ENCODE results near the gene NECAP2.

The NECAP2 gene

DNA sequence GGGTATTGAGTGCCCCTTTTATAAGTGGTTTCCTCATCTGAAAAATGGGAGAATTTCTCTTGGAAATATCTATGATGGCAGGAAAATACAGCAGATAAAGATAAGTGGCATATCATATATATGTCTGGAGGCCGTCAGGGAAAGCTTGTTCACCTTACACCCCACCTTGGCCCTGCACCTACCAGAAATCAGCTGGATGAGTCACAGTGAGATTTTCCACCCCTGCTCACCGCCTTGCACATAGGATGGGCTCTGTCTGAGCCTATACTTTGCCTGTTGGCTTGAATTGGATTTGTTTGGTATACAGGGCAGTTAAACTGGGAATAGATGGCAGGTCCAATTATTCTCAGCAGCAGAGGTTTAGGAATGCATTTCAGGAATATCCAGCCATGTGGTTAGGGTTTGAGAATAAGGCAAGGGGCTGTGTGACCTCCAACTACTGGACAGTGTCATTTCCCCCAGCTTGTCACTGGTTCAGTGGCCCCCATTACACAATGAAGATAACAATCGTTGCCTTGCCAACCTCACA, 3.5 kb upstream of the NECAP2 start, which contains the start of gene SPATA21:
Gene SPATA21, minus strand, starts transcription at position 479 of the 529 bp plus-strand sequence. CDS start 6,053 bp downstream, outside the sequence.
- Histone ChIP-seq H3K27ac (no peak within 1 kb of the TSS), H3K4me3 (no peak within 1 kb of the TSS), H3K9ac (ENCODE audit: insufficient read length) (no peak within 1 kb of the TSS), H3K9me3 (ENCODE audit: low read depth, low read length) (no peaks in the 10 kb centered on the region), H3K36me3 (ENCODE audit: insufficient read depth, low read length) (no peaks in the 10 kb centered on the region)
- TF ChIP-seq EZH2 (IDR thresholded peaks at IDR 0.05) (no peak), POLR2AphosphoS5 (IDR thresholded peaks at IDR 0.05; ENCODE audit: borderline replicate concordance, low read depth, low read length) (no peak)
- DNase-seq (ENCODE audit: low read depth, low spot score), result no peak

DNA sequence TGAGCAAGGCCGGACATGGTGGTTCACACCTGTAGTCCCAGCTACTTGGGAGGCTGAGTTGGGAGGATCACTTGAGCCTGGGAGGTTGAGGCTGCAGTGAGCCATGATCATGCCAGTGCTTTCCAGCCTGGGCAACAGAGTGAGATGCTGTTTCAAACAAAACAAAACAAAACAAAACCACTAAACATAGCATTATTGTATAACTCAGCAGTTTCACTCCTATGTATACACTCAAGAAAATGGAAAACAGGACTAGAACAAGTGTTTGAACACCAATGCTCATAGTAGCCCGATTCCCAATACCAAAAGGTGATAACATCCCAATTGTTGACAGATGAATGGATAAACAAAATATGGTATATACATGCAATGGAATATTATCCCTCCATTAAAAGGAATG, 2.0 kb upstream of the NECAP2 start:
- Histone ChIP-seq H3K27ac (no peak overlapping the region), H3K4me3 (no peak overlapping the region), H3K9me3 (ENCODE audit: low read depth, low read length) (no peaks in the 10 kb centered on the region), H3K9ac (ENCODE audit: insufficient read length) (no peak overlapping the region), H3K36me3 (ENCODE audit: insufficient read depth, low read length) (peaks cover 4% of the 10 kb centered on the region; the same call in 1 of the 2 replicates)
- DNase-seq (ENCODE audit: low read depth, low spot score), result no peak
- TF ChIP-seq EZH2 (IDR thresholded peaks at IDR 0.05) (no peak), POLR2AphosphoS5 (IDR thresholded peaks at IDR 0.05; ENCODE audit: borderline replicate concordance, low read depth, low read length) (no peak), FOXP2 (optimal IDR thresholded peaks at IDR 0.05; ENCODE audit: control extremely low read depth, extremely low read length, insufficient read depth) (no peak)

DNA sequence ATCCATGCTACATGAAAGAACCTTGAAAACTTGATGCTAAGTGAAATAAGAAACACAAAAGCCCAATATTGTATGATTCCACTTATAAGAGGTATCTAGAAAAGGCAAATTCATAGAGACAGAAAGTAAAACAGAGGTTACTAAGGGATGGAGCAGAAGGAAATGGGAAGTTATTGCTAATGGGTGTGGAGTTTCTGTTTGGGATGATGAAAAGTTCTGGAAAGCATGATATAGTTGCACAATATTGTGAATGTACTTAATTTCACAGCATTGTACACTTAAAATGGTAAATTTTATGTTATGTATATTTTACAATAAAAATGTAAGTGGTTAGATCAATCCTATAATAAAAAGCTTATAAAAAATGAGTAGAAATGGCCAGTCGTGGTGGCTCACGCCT, 1.6 kb upstream of the NECAP2 start:
- Histone ChIP-seq H3K36me3 (ENCODE audit: insufficient read depth, low read length) (peaks cover 8% of the 10 kb centered on the region; the same call in 1 of the 2 replicates), H3K27ac (no peak overlapping the region), H3K9me3 (ENCODE audit: low read depth, low read length) (no peaks in the 10 kb centered on the region), H3K9ac (ENCODE audit: insufficient read length) (no peak overlapping the region), H3K4me3 (no peak overlapping the region)
- no peak for TF ChIP-seq POLR2AphosphoS5 (IDR thresholded peaks at IDR 0.05; ENCODE audit: borderline replicate concordance, low read depth, low read length)
- no peak for TF ChIP-seq FOXP2 (optimal IDR thresholded peaks at IDR 0.05; ENCODE audit: control extremely low read depth, extremely low read length, insufficient read depth)
- TF ChIP-seq EZH2 (IDR thresholded peaks at IDR 0.05), result no peak
- no peak for DNase-seq (ENCODE audit: low read depth, low spot score)

DNA sequence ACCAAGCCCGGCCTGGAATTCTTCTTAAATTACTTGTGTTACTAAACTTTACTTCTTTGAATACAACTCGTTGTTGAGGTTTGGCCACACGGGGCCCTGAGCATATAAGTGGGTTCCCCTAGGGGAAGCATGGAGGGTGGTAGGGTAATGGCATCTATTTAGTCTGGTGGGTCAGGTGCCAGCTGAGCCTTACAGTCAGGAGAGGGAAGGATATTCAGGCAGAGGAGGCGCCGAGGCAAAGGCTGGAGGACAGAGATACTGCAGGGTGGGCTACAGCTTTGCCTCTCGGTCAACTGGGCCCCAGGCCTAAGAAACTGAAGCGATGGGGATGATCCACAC, 424 bp upstream of the NECAP2 start:
- TF ChIP-seq POLR2AphosphoS5 (IDR thresholded peaks at IDR 0.05; ENCODE audit: borderline replicate concordance, low read depth, low read length) (no peak), FOXP2 (optimal IDR thresholded peaks at IDR 0.05; ENCODE audit: control extremely low read depth, extremely low read length, insufficient read depth) (peak; percentile 2)
- H3K27ac ChIP-seq, result peak overlapping the region; percentile 74; the same call in 1 of the 2 replicates
- DNase-seq (ENCODE audit: low read depth, low spot score), result no peak

DNA sequence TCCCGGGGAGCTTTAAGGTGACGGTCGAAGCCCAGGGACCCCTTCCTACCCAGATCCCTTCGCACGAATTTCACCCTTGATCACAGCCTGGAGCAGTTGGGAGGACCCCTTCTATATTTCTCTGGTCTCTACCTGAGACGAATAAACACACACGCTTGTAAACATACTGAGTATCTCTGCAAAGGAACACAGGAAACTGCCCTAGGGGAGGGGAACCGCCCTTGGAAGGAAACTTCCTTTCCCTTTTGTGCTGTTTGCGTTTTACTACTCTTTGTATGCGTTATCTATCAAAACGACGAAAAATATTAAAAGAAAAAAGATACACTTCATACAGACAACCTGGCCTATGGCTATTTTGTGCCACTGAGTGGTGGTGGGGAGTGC, 750 bp downstream of the NECAP2 start:
- peak overlapping the region; percentile 92 for H3K9ac ChIP-seq (ENCODE audit: insufficient read length)
- no peak for DNase-seq (ENCODE audit: low read depth, low spot score)
- peaks cover 19% of the 10 kb centered on the region; the same call in 1 of the 2 replicates for H3K36me3 ChIP-seq (ENCODE audit: insufficient read depth, low read length)
- no peak overlapping the region for H3K27ac ChIP-seq
- no peak for TF ChIP-seq FOXP2 (optimal IDR thresholded peaks at IDR 0.05; ENCODE audit: control extremely low read depth, extremely low read length, insufficient read depth)
- TF ChIP-seq POLR2AphosphoS5 (IDR thresholded peaks at IDR 0.05; ENCODE audit: borderline replicate concordance, low read depth, low read length), result no peak
- TF ChIP-seq EZH2 (IDR thresholded peaks at IDR 0.05), result no peak
- no peaks in the 10 kb centered on the region for H3K9me3 ChIP-seq (ENCODE audit: low read depth, low read length)
- H3K4me3 ChIP-seq, result peak overlapping the region; percentile 89

More for the DNA sequence above, 424 bp upstream of the NECAP2 start:
- H3K9me3 ChIP-seq (ENCODE audit: low read depth, low read length), result no peaks in the 10 kb centered on the region
- peaks cover 15% of the 10 kb centered on the region; the same call in 1 of the 2 replicates for H3K36me3 ChIP-seq (ENCODE audit: insufficient read depth, low read length)
- H3K9ac ChIP-seq (ENCODE audit: insufficient read length), result peak overlapping the region; percentile 64
- H3K4me3 ChIP-seq, result peak overlapping the region; percentile 89

DNA sequence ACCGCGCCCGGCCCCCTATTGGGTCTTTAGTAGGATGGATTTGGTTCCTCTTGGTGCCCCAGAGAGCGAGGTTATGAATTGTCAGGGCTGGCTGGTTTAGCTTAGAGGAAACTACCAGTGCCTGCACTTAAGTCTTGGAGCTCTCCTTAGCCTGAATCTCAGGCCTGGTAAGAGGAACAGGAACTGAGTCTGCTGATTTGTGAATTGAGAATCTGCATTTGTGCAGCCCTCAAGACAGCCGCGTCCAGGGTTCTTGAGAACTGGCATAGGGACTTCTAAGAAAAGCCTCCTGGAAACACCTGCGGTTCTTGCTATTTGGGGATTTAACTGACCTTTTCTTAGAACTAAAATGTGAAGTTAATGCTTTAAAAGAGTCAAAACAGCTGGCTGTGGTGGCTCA, 1.7 kb downstream of the NECAP2 start:
- Histone ChIP-seq H3K36me3 (ENCODE audit: insufficient read depth, low read length) (peaks cover 21% of the 10 kb centered on the region; the same call in 1 of the 2 replicates), H3K27ac (no peak overlapping the region), H3K9ac (ENCODE audit: insufficient read length) (no peak overlapping the region), H3K4me3 (no peak overlapping the region), H3K9me3 (ENCODE audit: low read depth, low read length) (no peaks in the 10 kb centered on the region)
- TF ChIP-seq EZH2 (IDR thresholded peaks at IDR 0.05) (no peak), POLR2AphosphoS5 (IDR thresholded peaks at IDR 0.05; ENCODE audit: borderline replicate concordance, low read depth, low read length) (no peak), FOXP2 (optimal IDR thresholded peaks at IDR 0.05; ENCODE audit: control extremely low read depth, extremely low read length, insufficient read depth) (no peak)
- no peak for DNase-seq (ENCODE audit: low read depth, low spot score)

DNA sequence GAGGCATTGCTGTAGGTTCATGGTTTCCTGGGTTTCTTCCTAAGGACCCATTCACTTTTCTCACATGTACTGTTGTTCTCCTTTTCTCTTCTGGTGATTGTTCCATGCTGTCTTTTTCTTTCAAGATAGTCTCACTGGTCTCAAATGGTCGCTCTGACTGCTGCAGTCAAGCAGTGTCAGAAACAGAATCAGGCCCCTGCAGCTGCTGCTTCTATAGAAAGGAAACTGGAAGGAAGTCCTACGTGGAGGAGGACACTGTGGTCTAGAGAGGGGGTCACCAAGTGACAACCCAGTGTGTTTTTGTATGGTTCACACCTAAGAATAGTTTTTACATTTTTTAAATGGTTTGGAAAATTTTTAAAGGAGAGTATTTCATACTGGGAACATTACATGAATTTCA, 2.4 kb downstream of the NECAP2 start:
- Histone ChIP-seq H3K9ac (ENCODE audit: insufficient read length) (no peak overlapping the region), H3K36me3 (ENCODE audit: insufficient read depth, low read length) (peaks cover 28% of the 10 kb centered on the region; the same call in 1 of the 2 replicates), H3K9me3 (ENCODE audit: low read depth, low read length) (no peaks in the 10 kb centered on the region), H3K27ac (no peak overlapping the region), H3K4me3 (no peak overlapping the region)
- TF ChIP-seq POLR2AphosphoS5 (IDR thresholded peaks at IDR 0.05; ENCODE audit: borderline replicate concordance, low read depth, low read length) (no peak), EZH2 (IDR thresholded peaks at IDR 0.05) (no peak)
- no peak for DNase-seq (ENCODE audit: low read depth, low spot score)

DNA sequence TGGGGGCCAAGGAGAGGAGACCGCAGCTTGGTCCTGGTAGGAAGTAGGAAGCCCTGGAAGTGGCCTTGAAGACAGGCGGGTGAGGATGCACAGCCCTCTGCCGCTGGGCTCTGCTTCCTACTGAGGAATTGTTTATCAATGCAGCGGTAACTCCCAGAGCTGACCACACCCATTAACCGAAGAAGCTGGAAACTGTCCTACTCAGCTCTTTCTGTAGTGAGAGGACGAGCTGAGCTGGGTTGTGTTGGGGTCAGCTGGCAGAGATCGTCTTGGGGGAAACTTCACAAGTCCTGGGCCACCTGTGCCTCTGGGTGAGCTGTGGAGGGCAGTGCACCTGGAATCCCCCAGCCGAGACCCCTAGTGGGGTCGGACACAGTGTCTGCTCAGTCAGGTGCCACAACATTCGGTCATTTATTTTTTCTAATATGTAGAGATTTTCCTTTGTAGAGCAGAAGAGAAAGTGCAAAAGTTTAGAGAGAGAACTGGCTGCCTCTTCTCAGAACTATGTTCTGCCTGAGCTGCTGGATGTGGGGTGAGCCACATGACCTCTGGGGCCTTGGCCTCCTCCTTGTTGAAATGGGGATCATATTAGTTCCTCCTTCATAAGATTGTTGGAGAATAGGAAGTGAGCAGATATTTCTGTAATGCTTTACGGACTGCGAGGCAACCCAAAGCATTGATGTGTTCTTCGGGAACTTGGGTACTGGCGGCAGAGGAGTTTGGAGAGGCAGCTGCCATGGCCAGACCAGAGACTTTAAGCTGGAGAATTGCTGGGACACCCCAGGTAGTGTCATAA, 3.6 kb downstream of the NECAP2 start:
- Histone ChIP-seq H3K36me3 (ENCODE audit: insufficient read depth, low read length) (peaks cover 37% of the 10 kb centered on the region; the same call in 1 of the 2 replicates), H3K9ac (ENCODE audit: insufficient read length) (no peak overlapping the region)

DNA sequence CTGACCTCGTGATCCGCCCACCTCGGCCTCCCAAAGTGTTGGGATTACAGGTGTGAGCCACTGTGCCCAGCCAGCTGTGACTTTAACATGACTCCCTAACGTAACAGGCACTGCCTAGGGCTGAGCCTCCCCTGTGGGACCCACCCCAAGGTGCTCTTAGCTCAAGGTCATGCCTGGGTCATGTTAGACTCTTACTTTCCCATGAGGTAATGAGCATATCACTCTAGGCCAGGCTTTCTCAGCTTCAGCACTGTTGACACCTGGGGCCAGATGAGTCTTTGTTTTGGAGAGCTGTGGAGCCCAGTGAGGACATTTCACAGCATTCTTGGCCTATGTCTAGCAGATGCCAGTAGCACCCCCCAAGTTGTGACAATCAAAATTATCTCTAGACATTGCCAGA, 4.5 kb downstream of the NECAP2 start:
- Histone ChIP-seq H3K9me3 (ENCODE audit: low read depth, low read length) (no peaks in the 10 kb centered on the region), H3K9ac (ENCODE audit: insufficient read length) (no peak overlapping the region), H3K4me3 (no peak overlapping the region), H3K36me3 (ENCODE audit: insufficient read depth, low read length) (peaks cover 46% of the 10 kb centered on the region; the same call in 1 of the 2 replicates), H3K27ac (no peak overlapping the region)
- no peak for DNase-seq (ENCODE audit: low read depth, low spot score)
- TF ChIP-seq POLR2AphosphoS5 (IDR thresholded peaks at IDR 0.05; ENCODE audit: borderline replicate concordance, low read depth, low read length) (no peak), FOXP2 (optimal IDR thresholded peaks at IDR 0.05; ENCODE audit: control extremely low read depth, extremely low read length, insufficient read depth) (no peak), EZH2 (IDR thresholded peaks at IDR 0.05) (no peak)

More for the DNA sequence above, 3.6 kb downstream of the NECAP2 start:
- no peak overlapping the region for H3K27ac ChIP-seq
- TF ChIP-seq EZH2 (IDR thresholded peaks at IDR 0.05), result no peak
- no peaks in the 10 kb centered on the region for H3K9me3 ChIP-seq (ENCODE audit: low read depth, low read length)
- H3K4me3 ChIP-seq, result no peak overlapping the region
- DNase-seq (ENCODE audit: low read depth, low spot score), result no peak

Measured in SK-N-MC (cell line).